Measurements from ENCODE around the gene P2RY8. TPM values are rescaled to one million over a fixed set of nuclear protein-coding genes. Genes with fewer than 3 reads are reported as not detected.

P2RY8 gene
- polyA plus RNA-seq, 3 donors: 18.9 to 40.0 (median 33.3) TPM

GRCh38 chrX:1521459-1521956 lies 15.5 kb downstream of the P2RY8 start:
- H3K4me1 ChIP-seq (ENCODE audit: control insufficient read depth in 1 of 2, insufficient read depth in 2 of 2, low read length in 2 of 2): peaks cover 44 to 47% of the 10 kb centered on the region in 2 donors
- peak overlapping the region; percentile 87 to 95 (median 94) for H3K27ac Mint-ChIP-seq
- H3K36me3 Mint-ChIP-seq: peaks cover 18 to 23% of the 10 kb centered on the region in 2 donors
- no peaks in the 10 kb centered on the region for H3K27me3 ChIP-seq (ENCODE audit: control insufficient read depth in 2 of 2, insufficient read depth in 2 of 2, low read length in 2 of 2)
- peak; percentile 84 to 94 (median 88) for DNase-seq
- peak overlapping the region; percentile 52 for H3K9ac ChIP-seq (ENCODE audit: insufficient read depth, low read length, poor library complexity, severe bottlenecking)
- peak overlapping the region; percentile 74 to 91 for H3K27ac ChIP-seq (ENCODE audit: low read depth in 1 of 2, low read length in 2 of 2)
- H4K20me1 ChIP-seq (ENCODE audit: insufficient read depth, low read length): peaks cover 33% of the 10 kb centered on the region
- H3K4me3 Mint-ChIP-seq: peak overlapping the region; percentile 72 to 78
- no peaks in the 10 kb centered on the region for H3K9me3 ChIP-seq (replicated peaks in 1 of 2; ENCODE audit: control insufficient read depth in 1 of 2, insufficient read depth in 1 of 2, low read length in 2 of 2)
- H3K79me2 ChIP-seq (ENCODE audit: insufficient read depth, low read length): peaks cover 97% of the 10 kb centered on the region
- peaks cover 0 to 2% (median 0%) of the 10 kb centered on the region in 3 donors for H3K27me3 Mint-ChIP-seq (ENCODE audit: low read depth in 3 of 3)
- peak overlapping the region; percentile 69 for H3K4me2 ChIP-seq (replicated peaks; ENCODE audit: extremely low read depth, low read length, poor library complexity, severe bottlenecking)
- WGBS (ENCODE audit: insufficient coverage): 10% methylated on average over 4 of the region's 13 CpGs
- peak overlapping the region; percentile 16 to 68 (median 21) for H3K4me3 ChIP-seq (replicated peaks in 1 of 3; ENCODE audit: low read depth in 2 of 3, low read length in 3 of 3)
- H2AFZ ChIP-seq (ENCODE audit: insufficient read depth, low read depth, low read length, poor library complexity, severe bottlenecking): peak overlapping the region; percentile 52
- peaks cover 53% of the 10 kb centered on the region for H3K4me1 Mint-ChIP-seq
- H3K9me3 Mint-ChIP-seq: peaks cover 2 to 17% (median 6%) of the 10 kb centered on the region in 7 donors
- intact Hi-C loops (cut with micrococcal nuclease): no loop called here
- TF ChIP-seq CTCF (IDR thresholded peaks at IDR 0.05): no peak
- peaks cover 0 to 10% of the 10 kb centered on the region in 2 donors for H3K36me3 ChIP-seq (replicated peaks in 1 of 2; ENCODE audit: control insufficient read depth in 1 of 2, insufficient read depth in 2 of 2, low read length in 2 of 2)

GRCh38 chrX:1520350-1520749 lies 16.6 kb downstream of the P2RY8 start:
- Histone ChIP-seq H3K9me3 (replicated peaks in 1 of 2; ENCODE audit: control insufficient read depth in 1 of 2, insufficient read depth in 1 of 2, low read length in 2 of 2) (no peaks in the 10 kb centered on the region), H3K9ac (ENCODE audit: insufficient read depth, low read length, poor library complexity, severe bottlenecking) (no peak overlapping the region), H3K4me1 (ENCODE audit: control insufficient read depth in 1 of 2, insufficient read depth in 2 of 2, low read length in 2 of 2) (peaks cover 56 to 59% of the 10 kb centered on the region in 2 donors), H3K79me2 (ENCODE audit: insufficient read depth, low read length) (peaks cover 95% of the 10 kb centered on the region), H2AFZ (ENCODE audit: insufficient read depth, low read depth, low read length, poor library complexity, severe bottlenecking) (no peak overlapping the region), H3K27me3 (ENCODE audit: control insufficient read depth in 2 of 2, insufficient read depth in 2 of 2, low read length in 2 of 2) (no peaks in the 10 kb centered on the region), H4K20me1 (ENCODE audit: insufficient read depth, low read length) (peaks cover 22% of the 10 kb centered on the region), H3K27ac (ENCODE audit: low read depth in 1 of 2, low read length in 2 of 2) (peak overlapping the region in 1 of 2 donors; percentile 91), H3K4me3 (replicated peaks in 1 of 3; ENCODE audit: low read depth in 2 of 3, low read length in 3 of 3) (no peak overlapping the region), H3K4me2 (replicated peaks; ENCODE audit: extremely low read depth, low read length, poor library complexity, severe bottlenecking) (no peak overlapping the region), H3K36me3 (replicated peaks in 1 of 2; ENCODE audit: control insufficient read depth in 1 of 2, insufficient read depth in 2 of 2, low read length in 2 of 2) (peaks cover 0 to 10% of the 10 kb centered on the region in 2 donors)
- H3K4me1 Mint-ChIP-seq: peaks cover 59% of the 10 kb centered on the region
- H3K9me3 Mint-ChIP-seq: peaks cover 2 to 17% (median 6%) of the 10 kb centered on the region in 7 donors
- 63% methylated on average over 2 of the region's 2 CpGs for WGBS (ENCODE audit: insufficient coverage)
- H3K27me3 Mint-ChIP-seq (ENCODE audit: low read depth in 3 of 3): peaks cover 0 to 2% (median 0%) of the 10 kb centered on the region in 3 donors
- H3K27ac Mint-ChIP-seq: peak overlapping the region in 6 of 7 donors; percentile 7 to 95 (median 72)
- TF ChIP-seq CTCF (IDR thresholded peaks at IDR 0.05): no peak
- no peak overlapping the region for H3K4me3 Mint-ChIP-seq
- no peak for DNase-seq
- peaks cover 18 to 27% of the 10 kb centered on the region in 2 donors for H3K36me3 Mint-ChIP-seq
- intact Hi-C loops (cut with micrococcal nuclease): no loop called here

Measured in CD14-positive monocyte (primary cell).